SU-DHL-6 (cell line): ENCODE measurements around the gene AFAP1L1.

ENCODE experiments used
- CTCF ChIP-seq: fragments of 200-600 bp; sonication (generic); IDR thresholded peaks from one replicate; pipeline ENCODE4 v1.5.1; 2017; ENCODE audit warnings: antibody characterized with exemption, mild to moderate bottlenecking, low read length, moderate library complexity; ENCODE audit not compliant: insufficient read depth, poor library complexity, severe bottlenecking
- EZH2phosphoT487 ChIP-seq: fragments of 200-600 bp; sonication (generic), shearing (Covaris generic); conservative IDR thresholded peaks from 2 replicates; pipeline ENCODE4 v1.6.1; 2018; ENCODE audit warnings: mild to moderate bottlenecking, antibody characterized with exemption, low read length, moderate library complexity, mixed read lengths

GRCh38 chr5:149256451-149256850 lies 15.2 kb upstream of the AFAP1L1 start:
- TF ChIP-seq CTCF (no peak), EZH2phosphoT487 (no peak)
